ENCODE data around the gene C19orf12. TPM values are rescaled to one million over a fixed set of nuclear protein-coding genes. Genes with fewer than 3 reads are reported as not detected.

C19orf12 gene
- total and polyA plus RNA-seq, 2 of the 13 experiments (the other 11 are each of a cell fraction or from before 2014, with no cell fraction given): 17.7 to 34.4 TPM

DNA sequence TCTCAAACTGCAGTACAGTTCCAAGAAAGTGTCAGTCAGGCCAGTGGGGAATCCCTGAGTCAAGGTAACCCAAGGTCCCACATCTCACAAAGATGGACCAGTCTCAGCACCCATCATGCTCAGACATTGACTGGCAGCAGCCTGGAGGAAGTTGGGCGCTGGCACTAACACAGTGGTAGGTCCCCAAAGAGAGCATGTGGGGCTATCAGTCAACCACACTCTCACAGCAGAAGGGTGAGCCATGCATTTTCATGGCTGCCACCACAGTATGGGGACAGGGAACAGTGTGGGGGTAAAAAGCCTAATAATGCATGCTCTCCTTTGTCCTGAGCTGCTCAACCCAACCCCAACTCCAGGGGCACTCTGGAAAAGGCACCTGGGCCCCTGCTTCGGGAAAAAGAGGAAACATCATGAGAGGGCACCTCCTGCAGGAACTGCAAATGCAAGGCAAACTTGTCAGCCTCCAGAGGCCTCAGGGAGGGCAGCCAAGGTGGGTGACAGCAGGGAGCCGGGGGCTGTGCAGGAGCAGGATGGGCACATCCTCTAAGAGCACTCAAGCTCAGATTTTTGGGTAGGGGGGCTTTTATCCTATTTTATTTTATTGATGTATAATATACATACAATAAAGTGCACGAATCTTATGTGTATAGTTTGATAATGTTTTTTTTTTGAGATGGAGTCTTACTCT lies 59.3 kb downstream of the C19orf12 start:
- FAIRE-seq: no peak
- CTCF ChIA-PET (ENCODE audit: low intra/inter-chr PET ratio, low total read pairs): no interaction called here
- POLR2A ChIA-PET: no interaction called here
- 3% methylated on average over 3 of the region's 4 CpGs for WGBS (ENCODE audit: low lambda C conversion rate)
- Histone ChIP-seq H3K9me3 (ENCODE audit: low read length) (peaks cover 7% of the 10 kb centered on the region; the same call in 1 of the 2 replicates), H3K27me3 (ENCODE audit: control insufficient read depth in 1 of 2, insufficient read depth in 2 of 2, low read length in 2 of 2) (no peaks in the 10 kb centered on the region; a peak in 2 of 5 replicates), H3K4me1 (ENCODE audit: insufficient read depth, low read length) (no peaks in the 10 kb centered on the region), H3K4me3 (replicated peaks in 1 of 3; ENCODE audit: insufficient read depth in 1 of 3, low read depth in 2 of 3, low read length in 3 of 3) (no peak overlapping the region), H3K36me3 (replicated peaks in 1 of 2; ENCODE audit: control insufficient read depth in 1 of 2, insufficient read depth in 2 of 2, low read length in 2 of 2) (no peaks in the 10 kb centered on the region), H3K4me2 (ENCODE audit: low read depth, low read length) (no peak overlapping the region), H4K20me1 (ENCODE audit: insufficient read depth, low read length) (no peaks in the 10 kb centered on the region), H3K27ac (ENCODE audit: extremely low read length, insufficient read depth, low read length) (no peak overlapping the region), H3K79me2 (ENCODE audit: insufficient read depth, low read length) (no peaks in the 10 kb centered on the region), H2AFZ (ENCODE audit: low read length) (no peak overlapping the region), H3K9ac (ENCODE audit: insufficient read depth, low read depth, low read length) (no peak overlapping the region)
- no TSS peak for BruUV-seq (replicated peaks)
- TF ChIP-seq ZNF616 (CRISPR knock-in tag; IDR thresholded peaks at IDR 0.05; ENCODE audit: low read depth) (no peak), HDAC1 (CRISPR knock-in tag; IDR thresholded peaks at IDR 0.05) (no peak), E2F5 (CRISPR knock-in tag; conservative IDR thresholded peaks at IDR 0.05) (no peak), NFYC (CRISPR knock-in tag; IDR thresholded peaks at IDR 0.05) (no peak), PCBP2 (optimal IDR thresholded peaks at IDR 0.05; ENCODE audit: low read depth, low read length, poor library complexity, severe bottlenecking) (no peak), MTF2 (CRISPR knock-in tag; IDR thresholded peaks at IDR 0.05; ENCODE audit: borderline replicate concordance) (no peak), ZNF629 (CRISPR knock-in tag; conservative IDR thresholded peaks at IDR 0.05) (no peak), SP4 (CRISPR knock-in tag; IDR thresholded peaks at IDR 0.05) (no peak)
- intact Hi-C loops (cut with micrococcal nuclease; ENCODE audit: unreplicated experiment): no loop called here
- no peak for ATAC-seq
- in situ Hi-C loops (cut with HindIII; ENCODE audit: extremely low pct_ligation_motif_present, low pct_unique_long_range_greater_than_20kb): no loop called here
- DNase-seq (ENCODE audit: low spot score): no peak

GRCh38 chr19:29653398-29653797 lies 61.7 kb downstream of the C19orf12 start:
- CTCF ChIA-PET (ENCODE audit: low intra/inter-chr PET ratio, low total read pairs): no interaction called here

More at GRCh38 chr19:29653398-29653797, 61.7 kb downstream of the C19orf12 start:
- in situ Hi-C loops (cut with HindIII; ENCODE audit: extremely low pct_ligation_motif_present, low pct_unique_long_range_greater_than_20kb) (no loop called here), intact Hi-C loops (cut with micrococcal nuclease; ENCODE audit: unreplicated experiment) (no loop called here)
- TF ChIP-seq JUN (CRISPR knock-in tag; IDR thresholded peaks at IDR 0.05): no peak
- no peak for TF ChIP-seq ZZZ3 (CRISPR knock-in tag; IDR thresholded peaks at IDR 0.05; ENCODE audit: borderline replicate concordance)
- TF ChIP-seq ZSCAN9 (CRISPR knock-in tag; IDR thresholded peaks at IDR 0.05; ENCODE audit: borderline replicate concordance): no peak
- TF ChIP-seq ZNF326 (CRISPR knock-in tag; IDR thresholded peaks at IDR 0.05; ENCODE audit: borderline replicate concordance): no peak
- no peak overlapping the region for H2AFZ ChIP-seq (ENCODE audit: low read length)
- H3K27ac ChIP-seq (ENCODE audit: extremely low read length, insufficient read depth, low read length): no peak overlapping the region
- FAIRE-seq (no peak), DNase-seq (ENCODE audit: low spot score) (no peak), ATAC-seq (no peak)
- 9% methylated on average over 5 of the region's 5 CpGs for WGBS (ENCODE audit: low lambda C conversion rate)
- H3K4me1 ChIP-seq (ENCODE audit: insufficient read depth, low read length): no peaks in the 10 kb centered on the region
- peaks cover 7% of the 10 kb centered on the region; the same call in 1 of the 2 replicates for H3K9me3 ChIP-seq (ENCODE audit: low read length)
- no peaks in the 10 kb centered on the region for H3K79me2 ChIP-seq (ENCODE audit: insufficient read depth, low read length)
- no peak overlapping the region for H3K4me3 ChIP-seq (replicated peaks in 1 of 3; ENCODE audit: insufficient read depth in 1 of 3, low read depth in 2 of 3, low read length in 3 of 3)
- H3K9ac ChIP-seq (ENCODE audit: insufficient read depth, low read depth, low read length): no peak overlapping the region
- H3K27me3 ChIP-seq (ENCODE audit: control insufficient read depth in 1 of 2, insufficient read depth in 2 of 2, low read length in 2 of 2): no peaks in the 10 kb centered on the region; a peak in 1 of 5 replicates
- no TSS peak for BruUV-seq (replicated peaks)
- POLR2A ChIA-PET: no interaction called here
- no peak overlapping the region for H3K4me2 ChIP-seq (ENCODE audit: low read depth, low read length)
- H3K36me3 ChIP-seq (replicated peaks in 1 of 2; ENCODE audit: control insufficient read depth in 1 of 2, insufficient read depth in 2 of 2, low read length in 2 of 2): no peaks in the 10 kb centered on the region
- no peaks in the 10 kb centered on the region for H4K20me1 ChIP-seq (ENCODE audit: insufficient read depth, low read length)
